HCT116 (cell line): ENCODE measurements around the gene DMBT1.

ENCODE experiments used
- CTCF ChIP-seq, 3 experiments: fragments of 200-600 bp in 1 of 3; sonication (generic) in 1 of 3; IDR thresholded peaks in 2 of 3; conservative IDR thresholded peaks in 1 of 3; 2 replicates each; pipeline ENCODE4 v1.5.1; 2012 to 2017; ENCODE audit warnings: low read depth in 2 of 3, low read length in 2 of 3, antibody characterized with exemption in 1 of 3, borderline replicate concordance in 1 of 3, control low read depth in 1 of 3, mild to moderate bottlenecking in 1 of 3, mixed read lengths in 1 of 3, mixed run types in 1 of 3, moderate library complexity in 1 of 3; ENCODE audit not compliant: insufficient read depth in 1 of 3
- EZH2phosphoT487 ChIP-seq: fragments of 200-600 bp; IDR thresholded peaks from 2 replicates; pipeline ENCODE4 v1.6.1; 2018; ENCODE audit warnings: antibody characterized with exemption, borderline replicate concordance
- JUND ChIP-seq: IDR thresholded peaks from 2 replicates; pipeline ENCODE4 v1.6.1; 2012
- ZFX ChIP-seq: fragments of 450-650 bp; IDR thresholded peaks from 2 replicates; pipeline ENCODE4 v1.6.1; 2017
- ZNF274 ChIP-seq: fragments of 200-500 bp; sonication (Bioruptor generic); IDR thresholded peaks from 2 replicates; pipeline ENCODE4 v1.6.1; 2014; ENCODE audit warnings: mild to moderate bottlenecking, low read depth, low read length, inconsistent platforms
- TF ChIP-seq, protein P1 (sequence below): IDR thresholded peaks from 2 replicates; pipeline ENCODE4 v1.6.1; 2012

DNA sequence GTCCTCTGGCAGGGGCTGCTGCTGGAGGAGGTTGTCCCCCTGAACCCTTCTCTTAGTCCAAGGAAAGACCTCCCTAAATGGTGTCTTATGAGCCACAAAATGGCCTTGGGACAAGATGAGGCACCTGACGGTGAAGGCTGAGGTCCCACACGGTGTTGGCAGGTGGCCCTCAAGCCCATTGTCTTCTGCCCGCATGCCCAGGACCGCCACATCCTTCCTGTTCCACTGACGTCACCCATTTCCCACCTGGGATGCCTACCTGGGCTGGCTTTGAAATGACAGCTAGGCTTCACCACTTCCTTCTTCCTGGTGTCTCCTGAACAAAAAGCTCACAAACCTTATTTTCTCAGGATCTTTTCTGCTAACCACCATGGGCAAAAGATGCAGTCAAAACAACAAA, 2.1 kb upstream of the DMBT1 start:
- no peak for TF ChIP-seq ZFX
- TF ChIP-seq JUND, result no peak
- no peak for TF ChIP-seq EZH2phosphoT487
- TF ChIP-seq, protein P1, sequence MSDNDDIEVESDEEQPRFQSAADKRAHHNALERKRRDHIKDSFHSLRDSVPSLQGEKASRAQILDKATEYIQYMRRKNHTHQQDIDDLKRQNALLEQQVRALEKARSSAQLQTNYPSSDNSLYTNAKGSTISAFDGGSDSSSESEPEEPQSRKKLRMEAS, result no peak
- TF ChIP-seq CTCF (IDR thresholded peaks at IDR 0.05 in 2 of 3, conservative IDR thresholded peaks at IDR 0.05 in 1 of 3; ENCODE audit: borderline replicate concordance in 1 of 3, insufficient read depth in 1 of 3, low read depth in 2 of 3, low read length in 2 of 3), result no peak
- no peak for TF ChIP-seq ZNF274
